Kidney glomerular epithelial cell (primary cell): ENCODE measurements around the gene RAN.
"Not testable (repeated sequence)": the region's sequence is repeated elsewhere in the genome, so short reads cannot be mapped to it uniquely, and the experiment has no call there.

Source experiments
- DNase-seq: peaks from one replicate; lab custom pipeline; 2025; lab: John Stamatoyannopoulos, UW

The RAN gene

GRCh38 chr12:130871286-130872178 is at the start of gene RAN:
TSS of gene RAN (plus strand) at chr12:130872066. CDS start at chr12:130872594, 528 bp downstream.
- peak; percentile 83 for DNase-seq

- no peak for DNase-seq
These were observed 46.1 kb upstream of the RAN start for GRCh38 chr12:130825771-130826150.

DNA sequence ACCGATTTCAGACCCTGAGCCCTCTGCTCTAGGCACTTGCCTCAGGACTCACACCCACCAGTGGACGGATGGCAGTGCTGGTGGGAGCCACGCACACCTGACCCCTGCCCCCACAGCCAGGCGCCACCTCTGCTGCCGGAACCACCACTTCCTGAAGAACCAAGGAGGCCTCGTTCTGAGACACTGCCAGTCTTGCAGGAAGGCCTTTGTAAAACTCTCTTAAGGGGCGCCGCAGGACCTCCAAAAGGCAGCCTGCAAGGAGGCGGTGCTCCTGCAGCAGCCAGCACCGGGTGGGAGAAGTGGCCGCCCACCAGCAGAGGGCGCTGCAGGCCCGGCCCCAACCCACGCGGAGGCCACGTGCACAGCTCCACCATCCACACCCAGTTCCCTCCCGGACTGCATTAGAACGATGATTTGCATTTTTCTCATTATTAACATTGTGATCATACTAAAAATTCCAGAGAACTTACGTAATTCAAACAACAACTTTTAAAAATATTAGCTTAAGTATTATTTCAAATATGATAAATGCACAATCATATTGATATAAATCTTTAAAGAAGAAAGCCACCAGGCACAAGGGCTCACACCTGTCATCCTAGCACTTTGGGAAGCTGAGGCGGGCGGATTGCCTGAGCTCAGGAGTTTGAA is 45.6 kb upstream of the RAN start:
- peak; percentile 10 for DNase-seq

DNA sequence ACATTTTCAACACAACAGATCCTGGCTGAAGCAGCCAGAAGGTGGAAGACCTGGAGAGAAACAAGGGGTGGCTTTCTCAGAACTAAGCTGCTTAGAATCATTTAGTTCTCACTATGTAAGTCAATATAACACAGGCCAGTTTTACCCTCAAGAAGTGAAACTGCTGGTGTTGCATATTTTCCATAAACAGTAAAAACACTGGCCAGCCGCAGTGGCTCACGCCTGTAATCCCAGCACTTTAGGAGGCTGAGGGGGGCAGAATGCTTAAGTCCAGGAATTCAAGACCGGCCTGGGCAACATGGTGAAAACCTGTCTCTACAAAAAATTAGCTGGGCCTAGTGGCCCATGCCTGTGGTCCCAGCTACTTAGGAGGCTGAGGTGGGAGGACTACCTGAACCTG is 44.4 kb upstream of the RAN start:
- no peak for DNase-seq

GRCh38 chr12:130828895-130829294 is 43.0 kb upstream of the RAN start:
- DNase-seq: no peak

GRCh38 chr12:130829391-130830245 is 42.2 kb upstream of the RAN start:
- no peak for DNase-seq

DNA sequence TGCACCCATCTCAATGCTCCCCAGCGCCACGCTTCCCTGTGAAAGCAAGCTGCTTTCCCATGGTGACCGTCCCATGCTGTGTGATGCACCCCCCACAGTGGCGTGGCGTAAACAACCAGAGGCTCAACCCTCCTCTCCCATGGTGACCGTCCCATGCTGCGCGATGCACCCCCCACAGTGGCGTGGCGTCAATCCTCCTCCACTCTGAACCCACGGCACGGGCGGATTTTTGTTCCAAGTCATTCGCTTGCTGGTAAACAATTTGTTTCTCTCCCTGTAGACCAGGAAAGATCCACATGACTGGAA is 41.7 kb upstream of the RAN start:
- DNase-seq: no peak

- DNase-seq: no peak
These were observed 40.6 kb upstream of the RAN start for GRCh38 chr12:130831246-130831645.

DNA sequence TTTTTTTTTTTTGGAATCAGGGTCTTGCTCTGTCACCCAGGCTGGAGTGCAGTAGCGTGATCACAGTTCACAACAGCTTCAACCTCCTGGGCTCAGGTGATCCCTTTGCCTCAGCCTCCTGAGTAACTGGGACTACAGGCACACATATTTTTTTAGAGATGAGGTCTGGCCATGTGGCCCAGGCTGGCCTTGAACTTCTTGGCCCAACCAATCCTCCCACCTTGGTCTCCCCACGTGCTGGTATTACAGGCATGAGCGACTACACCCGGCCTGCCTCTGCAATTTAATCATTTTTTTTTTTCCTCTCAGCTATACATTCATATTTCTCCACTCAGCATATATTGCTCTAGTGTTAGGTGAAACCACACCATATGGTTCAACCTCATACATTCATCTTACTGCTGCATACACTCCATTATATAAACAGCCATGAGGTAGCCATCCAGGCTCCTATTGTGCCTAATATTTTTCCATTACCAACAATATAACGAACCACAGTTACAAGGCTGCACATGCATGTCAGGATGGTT is 39.9 kb upstream of the RAN start:
- DNase-seq: no peak

- DNase-seq: no peak
These were observed 39.2 kb upstream of the RAN start for GRCh38 chr12:130832561-130833209.

DNA sequence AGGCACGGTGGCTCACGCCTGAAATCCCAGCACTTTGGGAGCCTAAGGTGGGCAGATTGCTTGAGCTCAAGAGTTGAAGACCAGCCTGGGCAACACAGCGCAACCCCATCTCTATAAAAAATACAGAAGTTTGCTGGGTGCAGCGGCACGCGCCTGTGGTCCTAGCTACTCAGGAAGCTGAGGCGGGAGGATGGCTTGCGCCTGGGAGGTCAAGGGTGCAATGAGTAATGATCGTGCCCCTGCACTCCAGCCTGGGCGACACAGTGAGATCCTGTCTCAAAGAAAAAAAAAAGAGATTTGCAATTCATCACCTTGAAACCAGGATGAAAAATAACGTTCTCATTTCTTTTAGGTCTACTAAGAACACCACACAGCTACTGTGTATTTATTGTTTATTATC is 36.9 kb upstream of the RAN start:
- no peak for DNase-seq

DNA sequence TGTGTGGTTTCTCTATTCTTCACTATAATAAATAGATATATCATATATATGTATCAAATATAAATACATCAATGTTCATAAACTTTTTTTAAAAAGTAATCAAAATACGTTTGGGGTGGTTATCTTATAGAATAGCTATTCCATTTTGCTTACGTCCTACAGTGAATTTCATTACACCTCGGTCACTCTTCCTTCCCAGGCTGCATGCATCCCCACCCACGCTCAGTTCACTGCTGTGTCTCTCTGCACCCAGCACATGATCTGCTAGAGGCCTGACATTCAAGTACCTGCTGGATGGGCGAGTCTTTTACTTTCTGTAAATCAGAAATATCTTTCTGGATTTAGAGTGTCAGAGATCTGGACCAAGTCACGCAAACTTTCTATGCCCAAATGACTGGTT is 36.4 kb upstream of the RAN start:
- DNase-seq: no peak

DNA sequence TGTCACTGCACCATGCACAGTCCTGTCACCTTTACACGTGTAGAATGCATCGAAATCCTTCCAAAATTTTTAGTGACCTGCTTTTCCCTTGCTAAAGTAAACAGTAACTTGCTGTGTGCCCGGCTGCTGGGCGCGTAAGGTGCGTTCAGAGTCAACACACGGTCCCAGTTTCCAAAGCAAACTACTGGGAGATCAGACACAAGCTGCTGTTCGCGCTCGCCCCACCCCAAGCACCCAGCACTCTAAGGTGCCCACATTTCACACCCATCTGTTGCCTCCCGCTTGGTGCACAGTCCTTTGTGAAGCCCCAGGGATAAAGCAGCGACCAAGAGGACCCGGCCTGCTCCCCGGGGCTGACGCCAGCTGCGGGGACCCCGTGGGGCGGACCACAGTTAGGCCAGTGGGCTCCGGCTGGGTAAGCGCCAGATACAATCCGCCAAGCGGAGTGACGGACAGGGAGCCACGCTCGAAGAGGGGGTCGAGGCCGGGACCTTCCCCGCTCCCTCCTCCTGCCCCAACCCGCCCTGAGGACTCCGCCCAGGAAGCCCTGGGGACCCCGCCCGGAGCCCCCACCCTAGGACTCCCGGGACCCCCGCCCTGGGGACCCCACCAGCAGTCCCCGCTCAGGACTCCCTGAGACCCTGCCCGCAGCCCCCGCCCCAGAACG is 33.4 kb upstream of the RAN start:
- no peak for DNase-seq

DNA sequence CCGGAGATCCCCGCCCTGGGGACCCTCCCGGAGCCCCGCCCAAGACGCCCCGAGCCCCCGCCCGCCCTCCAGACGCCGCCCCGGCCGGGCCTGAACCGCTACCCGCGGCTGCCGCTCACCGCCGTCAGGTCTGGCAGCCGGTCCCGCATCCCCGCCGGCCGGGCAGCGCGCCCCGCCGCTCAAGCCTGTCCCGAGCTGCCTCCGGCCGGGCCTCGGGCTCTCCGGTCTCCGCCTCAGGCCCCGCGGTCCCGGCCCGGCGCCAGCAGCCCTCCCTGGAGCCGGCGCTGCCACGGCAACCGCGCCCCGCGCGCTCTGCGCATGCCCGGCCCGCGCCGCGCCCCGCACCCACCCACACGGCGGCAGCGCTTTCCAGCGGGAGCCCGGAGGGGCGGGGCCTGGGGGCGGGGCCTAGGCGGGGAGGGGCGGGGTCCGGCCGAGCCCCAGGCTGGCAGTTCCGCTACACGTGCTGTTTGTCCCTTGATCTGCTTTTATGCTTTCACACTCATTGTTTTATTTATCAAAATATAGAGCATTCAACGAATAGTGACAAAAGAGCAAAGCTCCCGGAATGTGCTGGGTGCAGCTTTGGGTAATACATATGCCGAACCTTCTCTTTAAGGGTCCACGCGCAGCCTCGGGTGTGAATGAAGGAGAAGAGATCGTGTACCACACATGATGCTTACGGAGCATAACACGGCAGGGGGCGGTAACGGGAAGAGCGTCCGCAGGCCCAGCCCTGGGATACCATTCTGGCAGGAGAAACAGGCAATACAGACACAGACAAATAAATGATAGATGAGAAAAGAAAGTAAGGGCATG is 32.7 kb upstream of the RAN start, which contains the start of gene STX2:
STX2 (minus strand) TSS at position 300 of the 819 bp plus-strand sequence; CDS start at position 149, 151 bp downstream.
- DNase-seq: peak; percentile 78

- no peak for DNase-seq
These were observed 32.0 kb upstream of the RAN start for GRCh38 chr12:130839770-130840404.

DNA sequence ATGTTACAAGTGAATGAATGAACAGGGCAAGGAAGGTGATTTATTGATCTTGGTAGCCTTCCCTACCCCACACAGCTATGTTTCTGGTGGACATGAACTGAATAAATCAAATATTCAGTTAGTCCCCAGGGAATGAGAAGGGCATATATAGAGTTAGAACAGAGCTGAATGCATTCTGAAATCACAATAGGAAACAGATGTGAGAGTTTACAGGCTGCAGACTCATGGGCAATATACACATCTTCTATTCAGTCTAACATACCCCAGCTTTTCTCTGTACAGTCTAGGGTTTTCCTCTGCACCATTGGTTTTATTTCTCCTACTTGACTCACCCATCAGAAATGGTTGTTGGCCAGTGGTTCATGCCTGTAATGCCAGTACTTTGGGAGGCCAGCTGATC is 25.5 kb upstream of the RAN start:
- DNase-seq: no peak

DNA sequence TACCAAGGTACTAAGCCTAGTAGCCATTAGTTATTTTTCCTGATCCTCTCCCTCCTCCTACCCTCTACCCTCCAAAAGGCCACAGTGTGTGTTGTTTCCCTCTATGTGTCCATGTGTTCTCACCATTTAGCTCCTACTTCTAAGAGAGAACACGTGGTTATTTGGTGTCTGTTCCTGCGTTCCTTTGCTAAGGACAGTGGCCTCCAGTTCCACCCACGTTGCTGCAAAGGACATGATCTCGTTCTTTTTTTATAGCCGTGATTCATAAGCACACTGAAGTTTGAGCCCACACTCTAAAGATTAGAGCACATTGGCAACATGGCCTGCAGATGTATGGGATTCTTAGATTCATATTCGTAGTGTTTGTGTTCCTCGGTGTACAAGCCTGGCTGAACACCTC is 24.8 kb upstream of the RAN start:
- no peak for DNase-seq

GRCh38 chr12:130848105-130848504 is 23.8 kb upstream of the RAN start:
- DNase-seq: not testable (repeated sequence)

DNA sequence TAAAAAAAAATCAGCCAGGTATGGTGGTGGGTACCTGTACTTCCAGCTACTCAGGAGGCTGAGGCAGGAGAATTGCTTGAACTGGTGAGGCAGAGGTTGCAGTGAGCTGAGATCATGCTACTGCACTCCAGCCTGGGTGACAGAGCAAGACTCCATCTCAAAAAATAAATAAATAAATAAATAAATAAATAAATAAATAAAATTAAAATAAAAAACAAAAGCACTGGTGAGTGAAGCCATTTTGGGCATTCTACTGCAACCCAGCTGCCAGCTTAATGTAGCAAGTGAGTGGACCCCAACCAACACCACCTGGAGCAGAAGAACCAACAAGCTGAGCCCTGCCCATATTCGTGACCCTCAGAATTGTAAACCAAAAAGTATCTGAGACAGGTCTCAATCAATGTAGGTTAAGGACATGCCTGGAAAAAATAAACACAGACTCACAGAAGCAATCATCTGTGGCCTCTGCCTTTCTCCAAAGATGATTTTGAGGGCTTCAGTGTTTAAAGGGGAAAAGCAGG is 23.0 kb upstream of the RAN start:
- not testable (repeated sequence) for DNase-seq
